ENCODE results near the gene ZNF367.
"Not testable (repeated sequence)": the region's sequence is repeated elsewhere in the genome, so short reads cannot be mapped to it uniquely, and the experiment has no call there.

The ZNF367 gene

GRCh38 chr9:96360523-96360922 lies 57.6 kb downstream of the ZNF367 start:
- DNase-seq = not testable (repeated sequence)

- no peak for DNase-seq
These were observed 67.3 kb downstream of the ZNF367 start for GRCh38 chr9:96350866-96351265.

- DNase-seq = no peak
These were observed 69.9 kb downstream of the ZNF367 start for GRCh38 chr9:96348261-96348660.

GRCh38 chr9:96345551-96345950 lies 72.6 kb downstream of the ZNF367 start:
- no peak for DNase-seq

GRCh38 chr9:96344458-96345180 lies 73.6 kb downstream of the ZNF367 start:
- DNase-seq = peak; percentile 28

- DNase-seq = no peak
These were observed 74.4 kb downstream of the ZNF367 start for GRCh38 chr9:96343515-96344360.

- no peak for DNase-seq
These were observed 75.5 kb downstream of the ZNF367 start for GRCh38 chr9:96342571-96343245.

- DNase-seq = no peak
These were observed 77.5 kb downstream of the ZNF367 start for GRCh38 chr9:96340707-96341106.

GRCh38 chr9:96338299-96338698 lies 79.9 kb downstream of the ZNF367 start:
- DNase-seq = no peak
